Colonic mucosa (tissue), 4 donors: ENCODE data around the gene EHD1. TPM values are rescaled to one million over a fixed set of nuclear protein-coding genes. Genes with fewer than 3 reads are reported as not detected.

Experiments used
- DNase-seq: peaks from one replicate; pipeline ENCODE4 v3.0.0-alpha.2; 2020
- H3K27ac ChIP-seq: fragments of 200-600 bp; one replicate; pipeline ENCODE4 v1.8.0; 2021
- H3K27me3 ChIP-seq: fragments of 200-600 bp; one replicate; pipeline ENCODE4 v1.8.0; 2021
- H3K36me3 ChIP-seq: fragments of 200-600 bp; one replicate; pipeline ENCODE4 v1.8.0; 2021
- H3K4me1 ChIP-seq: fragments of 200-600 bp; one replicate; pipeline ENCODE4 v1.8.0; 2021; ENCODE audit warnings: mild to moderate bottlenecking
- H3K4me3 ChIP-seq: fragments of 200-600 bp; one replicate; pipeline ENCODE4 v1.8.0; 2021
- H3K9ac ChIP-seq, 2 donors: one replicate each; pipeline ENCODE4 v1.7.0; 2013; ENCODE audit warnings: control low read depth in 2 of 2, low read depth in 2 of 2, low read length in 2 of 2
- H3K9me3 ChIP-seq: fragments of 200-600 bp; one replicate; pipeline ENCODE4 v1.8.0; 2021
- CTCF ChIP-seq: fragments of 200-600 bp; IDR thresholded peaks from one replicate; pipeline ENCODE4 v1.8.0; 2022; ENCODE audit warnings: antibody characterized with exemption, mild to moderate bottlenecking
- intact Hi-C: fragments of 100-400 bp; cut with DNase I; formaldehyde crosslinking; loops from one replicate; pipeline ENCODE4 v1.14.1; 2022
- total RNA-seq, 2 donors: library from RNA; stranded (reverse); fragmentation: NEBNext Ultra II Directional in 1 of 2; extraction: Animal tissue kit (Norgen Biotek cat#: 25700) in 1 of 2; gene quantifications; one replicate each; pipeline ENCODE4 v1.2.1, GENCODE V29; 2021
- donor health status: healthy.
- donor health status: DM: no; HTN: no; CAD: no.
- donor health status: DM: no; HTN: no; CAD: no.

The EHD1 gene
- total RNA-seq, 2 donors from 2014 or later: 66.5 to 72.3 TPM

- Histone ChIP-seq H3K9me3 (no peaks in the 10 kb centered on the region), H3K4me3 (no peak overlapping the region), H3K27me3 (no peaks in the 10 kb centered on the region), H3K36me3 (no peaks in the 10 kb centered on the region), H3K4me1 (no peaks in the 10 kb centered on the region), H3K27ac (no peak overlapping the region), H3K9ac (no peak overlapping the region)
- no peak for DNase-seq
- TF ChIP-seq CTCF: no peak
- intact Hi-C loops: no loop called here
Measured at GRCh38 chr11:64896448-64897022, 18.1 kb upstream of the EHD1 start.

GRCh38 chr11:64894812-64895452 is 16.5 kb upstream of the EHD1 start:
- H3K9ac ChIP-seq: peak overlapping the region in 1 of 2 donors; percentile 97
- H3K36me3 ChIP-seq: no peaks in the 10 kb centered on the region
- TF ChIP-seq CTCF: no peak
- no peaks in the 10 kb centered on the region for H3K4me1 ChIP-seq
- no peak overlapping the region for H3K4me3 ChIP-seq
- peak overlapping the region; percentile 94 for H3K27ac ChIP-seq
- H3K27me3 ChIP-seq: no peaks in the 10 kb centered on the region
- H3K9me3 ChIP-seq: no peaks in the 10 kb centered on the region
- intact Hi-C loops: loop anchor here (1.0 to 5.0 kb wide), 2 partner anchors 48 to 108 kb away; no protein-coding TSS in a partner anchor
- DNase-seq: no peak

- H3K9me3 ChIP-seq: no peaks in the 10 kb centered on the region
- TF ChIP-seq CTCF: peak; percentile 96
- no peaks in the 10 kb centered on the region for H3K27me3 ChIP-seq
- H3K27ac ChIP-seq: peak overlapping the region; percentile 94
- intact Hi-C loops: loop anchor here (1.0 to 5.0 kb wide), 2 partner anchors 47 to 107 kb away; no protein-coding TSS in a partner anchor
- H3K36me3 ChIP-seq: no peaks in the 10 kb centered on the region
- peak; percentile 96 for DNase-seq
- peak overlapping the region; percentile 68 for H3K4me3 ChIP-seq
- H3K4me1 ChIP-seq: no peaks in the 10 kb centered on the region
- H3K9ac ChIP-seq: peak overlapping the region; percentile 82 to 97
Measured at GRCh38 chr11:64894070-64894811, 15.8 kb upstream of the EHD1 start.

GRCh38 chr11:64893194-64894069 is 15.0 kb upstream of the EHD1 start:
- TF ChIP-seq CTCF: no peak
- Histone ChIP-seq H3K4me3 (peak overlapping the region; percentile 68), H3K9me3 (no peaks in the 10 kb centered on the region), H3K27me3 (no peaks in the 10 kb centered on the region), H3K9ac (peak overlapping the region; percentile 88 to 97), H3K4me1 (no peaks in the 10 kb centered on the region), H3K36me3 (no peaks in the 10 kb centered on the region), H3K27ac (peak overlapping the region; percentile 94)
- peak; percentile 95 for DNase-seq
- intact Hi-C loops: loop anchor here (1.0 to 5.0 kb wide), 2 partner anchors 46 to 106 kb away; no protein-coding TSS in a partner anchor

- H3K27ac ChIP-seq: peak overlapping the region; percentile 94
- H3K4me3 ChIP-seq: peak overlapping the region; percentile 68
- peak overlapping the region; percentile 88 to 97 for H3K9ac ChIP-seq
- no peak for DNase-seq
- H3K27me3 ChIP-seq: no peaks in the 10 kb centered on the region
- no peaks in the 10 kb centered on the region for H3K36me3 ChIP-seq
- intact Hi-C loops: loop anchor here (5.0 kb wide), 1 partner anchor 106 kb away; no protein-coding TSS in a partner anchor
- H3K9me3 ChIP-seq: no peaks in the 10 kb centered on the region
- TF ChIP-seq CTCF: no peak
- H3K4me1 ChIP-seq: no peaks in the 10 kb centered on the region
Measured at GRCh38 chr11:64892838-64893193, 14.4 kb upstream of the EHD1 start.
